A549 (cell line): ENCODE measurements around the gene TSPO. TPM values are rescaled to one million over a fixed set of nuclear protein-coding genes. Genes with fewer than 3 reads are reported as not detected.
A peak's percentile ranks its signal among the peaks of the same experiment; 100 is the strongest.

Experiments
- ATAC-seq, 2 experiments: fragments of 200-7000 bp in 1 of 2; fragments of >200 bp in 1 of 2; cut with Nextera tagmentation in 1 of 2; cut with Tn5 transposase in 1 of 2; 3 replicates each; pipeline versions ENCODE4 v1.8.0 to v1.9.1; 2018 to 2020; ENCODE audit warnings: mild to moderate bottlenecking in 1 of 2, moderate library complexity in 1 of 2
- CTCF ChIA-PET: fragments of 300-600 bp; sonication (Branson Sonifier 250); formaldehyde crosslinking; extraction: SDS; loops from one replicate; lab custom pipeline; 2021; ENCODE audit warnings: antibody characterized with exemption, inconsistent platforms; lab: Yijun Ruan, JAX
- POLR2A ChIA-PET: fragments of 350-600 bp; formaldehyde crosslinking; extraction: SDS; loops from one replicate; lab custom pipeline; 2021; ENCODE audit warnings: antibody characterized with exemption, inconsistent platforms; lab: Yijun Ruan, JAX
- DNase-seq, 2 experiments: peaks; one replicate each; pipeline versions ENCODE4 v3.0.0 to v3.0.0-alpha.2; 2011 to 2016; ENCODE audit warnings: low read depth in 1 of 2, low spot score in 1 of 2
- FAIRE-seq: peaks from 2 replicates; lab custom pipeline; 2011; peaks lifted over from hg19 to GRCh38; lab: Jason Lieb, UNC
- H3K27ac ChIP-seq, 2 experiments: fragments of >200 bp; sonication (Bioruptor Twin); formaldehyde crosslinking; 3 replicates each; pipeline ENCODE4 v1.5.1; 2016 to 2017
- H3K4me1 ChIP-seq: fragments of >200 bp; sonication (Bioruptor Twin); formaldehyde crosslinking; 3 replicates; pipeline ENCODE4 v1.6.1; 2016
- H3K4me2 ChIP-seq: fragments of >200 bp; sonication (Bioruptor Twin); formaldehyde crosslinking; 3 replicates; pipeline ENCODE4 v1.6.1; 2016
- H3K4me3 ChIP-seq: fragments of >200 bp; sonication (Bioruptor Twin); formaldehyde crosslinking; 3 replicates; pipeline ENCODE4 v1.5.1; 2016
- H3K9me3 ChIP-seq: fragments of >200 bp; sonication (Bioruptor Twin); formaldehyde crosslinking; 3 replicates; pipeline ENCODE4 v1.6.1; 2016
- CHD4 ChIP-seq: fragments of 200-600 bp; sonication (generic); IDR thresholded peaks from 2 replicates; pipeline ENCODE4 v1.6.1; 2016; ENCODE audit warnings: antibody characterized with exemption, mild to moderate bottlenecking, borderline replicate concordance
- EP300 ChIP-seq, 2 experiments: fragments of >200 bp; sonication (Bioruptor Twin); formaldehyde crosslinking; IDR thresholded peaks; 2 replicates in 1 of 2; 3 replicates in 1 of 2; pipeline ENCODE4 v1.6.1; 2016 to 2017
- FOSL2 ChIP-seq, 2 experiments: fragments of 450-650 bp in 1 of 2; fragments of >200 bp in 1 of 2; sonication (Bioruptor Twin) in 1 of 2; formaldehyde crosslinking; IDR thresholded peaks; 2 replicates each; pipeline versions ENCODE4 v1.5.0 to v1.6.1; 2016 to 2020; ENCODE audit warnings: mild to moderate bottlenecking in 1 of 2, moderate library complexity in 1 of 2
- GATA3 ChIP-seq: IDR thresholded peaks from 2 replicates; pipeline ENCODE4 v1.6.1; 2012; ENCODE audit warnings: borderline replicate concordance
- HOXA7 ChIP-seq: fragments of 250-450 bp; sonication (Bioruptor Pico); IDR thresholded peaks from 2 replicates; pipeline ENCODE4 v1.5.0; 2020; ENCODE audit warnings: mild to moderate bottlenecking, moderate library complexity
- HOXB5 ChIP-seq: fragments of 250-450 bp; sonication (Bioruptor Pico); IDR thresholded peaks from 2 replicates; pipeline ENCODE4 v1.5.0; 2020; ENCODE audit warnings: mild to moderate bottlenecking, moderate library complexity
- JUN ChIP-seq, 2 experiments: fragments of >200 bp; sonication (Bioruptor Twin); formaldehyde crosslinking; IDR thresholded peaks; 2 replicates in 1 of 2; 3 replicates in 1 of 2; pipeline ENCODE4 v1.6.1; 2016 to 2017
- KDM1A ChIP-seq: fragments of 200-600 bp; sonication (generic); IDR thresholded peaks from 2 replicates; pipeline ENCODE4 v1.6.1; 2016; ENCODE audit warnings: low read depth, mild to moderate bottlenecking
- MAFK ChIP-seq: fragments of 450-650 bp; IDR thresholded peaks from 2 replicates; pipeline ENCODE4 v1.6.1; 2014; ENCODE audit not compliant: partially characterized antibody
- MAZ ChIP-seq: fragments of 150-350 bp; IDR thresholded peaks from 2 replicates; pipeline ENCODE4 v1.6.1; 2014; ENCODE audit warnings: antibody characterized with exemption, low read depth, low read length, borderline replicate concordance
- MYC ChIP-seq: IDR thresholded peaks from 2 replicates; pipeline ENCODE4 v1.6.1; 2012; ENCODE audit warnings: mild to moderate bottlenecking, inconsistent platforms, low read length, improper control_type of control experiment, borderline replicate concordance
- PHF8 ChIP-seq: fragments of 200-600 bp; sonication (generic); IDR thresholded peaks from 2 replicates; pipeline ENCODE4 v1.6.1; 2016; ENCODE audit warnings: low read depth, mild to moderate bottlenecking, antibody characterized with exemption, moderate library complexity, borderline replicate concordance
- POLR2A ChIP-seq: IDR thresholded peaks from 2 replicates; pipeline ENCODE4 v1.6.1; 2012; ENCODE audit warnings: mild to moderate bottlenecking, low read length
- RFX5 ChIP-seq: fragments of 450-650 bp; IDR thresholded peaks from 2 replicates; pipeline ENCODE4 v1.7.1; 2014; ENCODE audit warnings: antibody characterized with exemption, mild to moderate bottlenecking, moderate library complexity
- RNF2 ChIP-seq: fragments of 200-600 bp; sonication (generic); IDR thresholded peaks from 2 replicates; pipeline ENCODE4 v1.6.1; 2016; ENCODE audit warnings: low read depth, mild to moderate bottlenecking, antibody characterized with exemption, moderate library complexity, borderline replicate concordance
- WGBS: methylation state at CpG from one replicate; pipeline ENCODE4 v1.1.6; 2017; ENCODE audit errors: missing lambda C conversion rate; 5-methylcytosine and 5-hydroxymethylcytosine counted together
- polyA plus RNA-seq, 4 experiments: library from polyadenylated mRNA; depleted of rRNA in 3 of 4; stranded (reverse); fragments of >200 nt; fragmentation: RNase III in 1 of 4; extraction: RNeasy Plus Mini Kit Qiagen cat#74134 plus additional on column Dnase treatment in 1 of 4; gene quantifications; 2 replicates in 3 of 4; 3 replicates in 1 of 4; pipeline ENCODE4 v1.2.3, GENCODE V29; 2011 to 2017
- TF ChIP-seq, protein P1 (sequence below): IDR thresholded peaks from 2 replicates; pipeline ENCODE4 v1.6.1; 2012
- TF ChIP-seq, protein P2 (sequence below): fragments of 200-600 bp; sonication (generic); IDR thresholded peaks from 2 replicates; pipeline ENCODE4 v1.6.1; 2016; ENCODE audit warnings: antibody characterized with exemption, mild to moderate bottlenecking, moderate library complexity
- TF ChIP-seq, protein P3 (sequence below): fragments of 450-650 bp; IDR thresholded peaks from 2 replicates; pipeline ENCODE4 v1.6.1; 2014; ENCODE audit warnings: antibody characterized with exemption
- TF ChIP-seq, protein P4 (sequence below): IDR thresholded peaks from 2 replicates; pipeline ENCODE4 v1.6.1; 2012; ENCODE audit warnings: low read depth, borderline replicate concordance
- TF ChIP-seq, protein P5 (sequence below): fragments of >200 bp; sonication (Bioruptor Twin); formaldehyde crosslinking; IDR thresholded peaks from 2 replicates; pipeline ENCODE4 v1.6.1; 2016
- TF ChIP-seq, protein P6 (sequence below): fragments of >200 bp; sonication (Bioruptor Twin); formaldehyde crosslinking; IDR thresholded peaks from 3 replicates; pipeline ENCODE4 v1.6.1; 2016
- TF ChIP-seq, protein P7 (sequence below): fragments of >200 bp; sonication (Bioruptor Twin); formaldehyde crosslinking; IDR thresholded peaks from 3 replicates; pipeline ENCODE4 v1.5.1; 2016

The TSPO gene
- polyA plus RNA-seq, 2 of the 4 experiments (the other 2 are of a cell fraction): 43.2 to 94.4 TPM

DNA sequence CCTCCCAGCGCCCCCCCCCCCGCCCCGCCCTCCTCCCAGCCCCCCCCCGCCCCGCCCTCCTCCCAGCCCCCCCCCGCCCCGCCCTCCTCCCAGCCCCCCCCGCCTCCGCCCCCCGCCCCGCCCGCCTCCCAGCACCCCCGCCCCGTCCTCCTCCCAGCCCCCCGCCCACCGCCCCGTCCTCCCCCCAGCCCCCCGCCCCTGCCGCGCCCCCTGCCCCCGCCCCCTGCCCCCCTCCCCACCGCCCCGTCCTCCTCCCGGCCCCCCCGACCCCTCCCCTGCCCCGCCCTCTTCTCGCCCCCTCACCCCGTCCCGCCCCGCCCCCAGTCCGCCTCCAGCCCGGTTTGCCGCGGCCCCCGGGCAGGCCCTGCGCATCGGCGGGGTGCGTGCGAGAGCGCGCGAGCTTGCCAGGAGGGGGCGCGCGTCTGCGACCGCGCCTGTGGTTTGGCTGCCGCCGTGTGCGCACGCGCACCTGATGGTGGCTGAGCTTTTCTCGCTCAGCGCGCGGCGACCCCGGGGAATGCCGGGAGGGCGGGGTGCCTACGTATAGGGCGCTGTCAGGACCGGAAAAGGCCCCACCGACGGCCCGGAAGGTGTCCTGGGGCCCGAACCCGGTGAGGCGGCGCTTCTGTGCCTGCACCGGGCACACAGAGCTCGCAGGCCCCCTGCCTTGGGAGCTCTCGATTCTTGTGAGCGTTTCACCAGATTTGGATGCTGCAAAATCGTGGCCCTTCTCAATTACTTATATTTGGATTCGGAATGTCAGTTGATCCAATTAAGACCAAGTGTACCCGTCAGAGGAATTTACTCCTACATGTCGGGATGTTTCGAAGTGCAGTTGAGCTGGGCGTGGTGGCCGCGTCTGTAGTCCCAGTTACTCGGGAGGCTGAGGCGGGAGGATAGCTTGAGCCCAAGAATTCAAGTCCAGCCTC is 36.1 kb downstream of the TSPO start:
- peak overlapping the region; percentile 97 for H3K4me3 ChIP-seq

DNA sequence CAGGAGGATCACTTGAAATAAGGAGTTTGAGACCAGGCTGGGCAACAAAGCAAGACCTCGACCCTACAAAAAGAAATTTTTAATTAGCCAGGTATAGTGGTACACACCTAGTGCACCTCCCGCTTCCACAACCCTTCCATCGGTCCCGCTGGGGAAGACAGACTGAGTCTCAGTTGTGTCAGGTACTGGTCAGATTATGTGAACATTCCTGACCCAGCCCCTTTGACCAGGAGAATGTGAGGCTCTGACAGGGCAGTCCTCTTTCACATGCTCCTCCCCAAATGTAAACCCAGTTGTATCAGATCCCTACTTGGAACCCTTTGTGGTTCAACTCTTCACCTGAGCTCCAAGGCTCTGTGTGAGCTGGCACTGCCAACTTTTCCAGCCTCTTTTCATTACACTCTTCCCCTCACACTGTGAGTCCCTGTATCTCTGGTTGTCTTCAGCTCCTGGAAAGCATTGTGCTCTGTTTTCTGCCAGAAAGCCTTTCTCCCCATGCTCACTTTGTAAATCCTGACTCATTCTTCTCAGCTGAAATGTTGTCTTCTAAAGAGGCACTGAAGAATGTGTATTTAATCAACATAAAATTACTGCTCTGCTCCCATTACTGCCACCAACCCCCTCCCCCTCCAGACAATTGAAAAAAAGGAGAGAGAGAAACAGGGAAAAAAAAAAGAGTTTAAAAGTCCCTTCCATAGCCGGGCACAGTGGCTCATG is 37.6 kb downstream of the TSPO start:
- DNase-seq (no peak), ATAC-seq (no peak), FAIRE-seq (no peak)
- H3K27ac ChIP-seq: no peak overlapping the region
- WGBS: 83% methylated on average over 5 of the region's 5 CpGs
- CTCF ChIA-PET: interaction anchor here (0.7 to 1.7 kb wide), 3 partner anchors 14 to 696 kb away, joined by 3 read pairs; no protein-coding TSS in a partner anchor
- H3K4me1 ChIP-seq: peaks cover 16% of the 10 kb centered on the region; the same call in 1 of the 3 replicates
- H3K4me2 ChIP-seq: no peak overlapping the region
- H3K9me3 ChIP-seq: no peaks in the 10 kb centered on the region
- no peak overlapping the region for H3K4me3 ChIP-seq
- POLR2A ChIA-PET: no interaction called here
- no peak for TF ChIP-seq RNF2
- TF ChIP-seq, protein P1, sequence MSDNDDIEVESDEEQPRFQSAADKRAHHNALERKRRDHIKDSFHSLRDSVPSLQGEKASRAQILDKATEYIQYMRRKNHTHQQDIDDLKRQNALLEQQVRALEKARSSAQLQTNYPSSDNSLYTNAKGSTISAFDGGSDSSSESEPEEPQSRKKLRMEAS: no peak
- TF ChIP-seq HOXA7 (CRISPR knock-in tag): no peak
- no peak for TF ChIP-seq MAZ
- no peak for TF ChIP-seq MAFK
- TF ChIP-seq, protein P2, sequence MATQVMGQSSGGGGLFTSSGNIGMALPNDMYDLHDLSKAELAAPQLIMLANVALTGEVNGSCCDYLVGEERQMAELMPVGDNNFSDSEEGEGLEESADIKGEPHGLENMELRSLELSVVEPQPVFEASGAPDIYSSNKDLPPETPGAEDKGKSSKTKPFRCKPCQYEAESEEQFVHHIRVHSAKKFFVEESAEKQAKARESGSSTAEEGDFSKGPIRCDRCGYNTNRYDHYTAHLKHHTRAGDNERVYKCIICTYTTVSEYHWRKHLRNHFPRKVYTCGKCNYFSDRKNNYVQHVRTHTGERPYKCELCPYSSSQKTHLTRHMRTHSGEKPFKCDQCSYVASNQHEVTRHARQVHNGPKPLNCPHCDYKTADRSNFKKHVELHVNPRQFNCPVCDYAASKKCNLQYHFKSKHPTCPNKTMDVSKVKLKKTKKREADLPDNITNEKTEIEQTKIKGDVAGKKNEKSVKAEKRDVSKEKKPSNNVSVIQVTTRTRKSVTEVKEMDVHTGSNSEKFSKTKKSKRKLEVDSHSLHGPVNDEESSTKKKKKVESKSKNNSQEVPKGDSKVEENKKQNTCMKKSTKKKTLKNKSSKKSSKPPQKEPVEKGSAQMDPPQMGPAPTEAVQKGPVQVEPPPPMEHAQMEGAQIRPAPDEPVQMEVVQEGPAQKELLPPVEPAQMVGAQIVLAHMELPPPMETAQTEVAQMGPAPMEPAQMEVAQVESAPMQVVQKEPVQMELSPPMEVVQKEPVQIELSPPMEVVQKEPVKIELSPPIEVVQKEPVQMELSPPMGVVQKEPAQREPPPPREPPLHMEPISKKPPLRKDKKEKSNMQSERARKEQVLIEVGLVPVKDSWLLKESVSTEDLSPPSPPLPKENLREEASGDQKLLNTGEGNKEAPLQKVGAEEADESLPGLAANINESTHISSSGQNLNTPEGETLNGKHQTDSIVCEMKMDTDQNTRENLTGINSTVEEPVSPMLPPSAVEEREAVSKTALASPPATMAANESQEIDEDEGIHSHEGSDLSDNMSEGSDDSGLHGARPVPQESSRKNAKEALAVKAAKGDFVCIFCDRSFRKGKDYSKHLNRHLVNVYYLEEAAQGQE: no peak
- TF ChIP-seq FOSL2 (IDR thresholded peaks at IDR 0.05): no peak
- TF ChIP-seq FOSL2 (CRISPR knock-in tag; IDR thresholded peaks at IDR 0.05): no peak
- no peak for TF ChIP-seq HOXB5 (CRISPR knock-in tag)
- TF ChIP-seq CHD4: no peak

More for the DNA sequence above, 36.1 kb downstream of the TSPO start:
- DNase-seq (peak; percentile 88 to 94), FAIRE-seq (no peak), ATAC-seq (peak; percentile 94 to 97)
- H3K27ac ChIP-seq: peak overlapping the region; percentile 80 to 100
- TF ChIP-seq HOXA7 (CRISPR knock-in tag) (no peak), PHF8 (peak; percentile 77; the same call in 1 of the 2 replicates), RFX5 (no peak), MYC (peak; percentile 77; the same call in 1 of the 2 replicates), KDM1A (no peak), JUN (IDR thresholded peaks at IDR 0.05) (peak in 1 of 2 experiments; percentile 58; a peak in 3 of 5 replicates), GATA3 (no peak), POLR2A (peak; percentile 84), EP300 (IDR thresholded peaks at IDR 0.05) (no peak), MAFK (no peak)
- TF ChIP-seq, protein P3, sequence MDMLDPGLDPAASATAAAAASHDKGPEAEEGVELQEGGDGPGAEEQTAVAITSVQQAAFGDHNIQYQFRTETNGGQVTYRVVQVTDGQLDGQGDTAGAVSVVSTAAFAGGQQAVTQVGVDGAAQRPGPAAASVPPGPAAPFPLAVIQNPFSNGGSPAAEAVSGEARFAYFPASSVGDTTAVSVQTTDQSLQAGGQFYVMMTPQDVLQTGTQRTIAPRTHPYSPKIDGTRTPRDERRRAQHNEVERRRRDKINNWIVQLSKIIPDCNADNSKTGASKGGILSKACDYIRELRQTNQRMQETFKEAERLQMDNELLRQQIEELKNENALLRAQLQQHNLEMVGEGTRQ: no peak
- TF ChIP-seq, protein P4, sequence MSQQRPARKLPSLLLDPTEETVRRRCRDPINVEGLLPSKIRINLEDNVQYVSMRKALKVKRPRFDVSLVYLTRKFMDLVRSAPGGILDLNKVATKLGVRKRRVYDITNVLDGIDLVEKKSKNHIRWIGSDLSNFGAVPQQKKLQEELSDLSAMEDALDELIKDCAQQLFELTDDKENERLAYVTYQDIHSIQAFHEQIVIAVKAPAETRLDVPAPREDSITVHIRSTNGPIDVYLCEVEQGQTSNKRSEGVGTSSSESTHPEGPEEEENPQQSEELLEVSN: 0 out of 2 replicates have a peak, but pooled peaks have one; percentile 16
- TF ChIP-seq, protein P5, sequence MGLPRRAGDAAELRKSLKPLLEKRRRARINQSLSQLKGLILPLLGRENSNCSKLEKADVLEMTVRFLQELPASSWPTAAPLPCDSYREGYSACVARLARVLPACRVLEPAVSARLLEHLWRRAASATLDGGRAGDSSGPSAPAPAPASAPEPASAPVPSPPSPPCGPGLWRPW: no peak
- TF ChIP-seq, protein P6, sequence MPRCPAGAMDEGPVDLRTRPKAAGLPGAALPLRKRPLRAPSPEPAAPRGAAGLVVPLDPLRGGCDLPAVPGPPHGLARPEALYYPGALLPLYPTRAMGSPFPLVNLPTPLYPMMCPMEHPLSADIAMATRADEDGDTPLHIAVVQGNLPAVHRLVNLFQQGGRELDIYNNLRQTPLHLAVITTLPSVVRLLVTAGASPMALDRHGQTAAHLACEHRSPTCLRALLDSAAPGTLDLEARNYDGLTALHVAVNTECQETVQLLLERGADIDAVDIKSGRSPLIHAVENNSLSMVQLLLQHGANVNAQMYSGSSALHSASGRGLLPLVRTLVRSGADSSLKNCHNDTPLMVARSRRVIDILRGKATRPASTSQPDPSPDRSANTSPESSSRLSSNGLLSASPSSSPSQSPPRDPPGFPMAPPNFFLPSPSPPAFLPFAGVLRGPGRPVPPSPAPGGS: peak; percentile 80; the same call in 2 of the 3 replicates
- TF ChIP-seq, protein P1: peak; percentile 67
- TF ChIP-seq, protein P7, sequence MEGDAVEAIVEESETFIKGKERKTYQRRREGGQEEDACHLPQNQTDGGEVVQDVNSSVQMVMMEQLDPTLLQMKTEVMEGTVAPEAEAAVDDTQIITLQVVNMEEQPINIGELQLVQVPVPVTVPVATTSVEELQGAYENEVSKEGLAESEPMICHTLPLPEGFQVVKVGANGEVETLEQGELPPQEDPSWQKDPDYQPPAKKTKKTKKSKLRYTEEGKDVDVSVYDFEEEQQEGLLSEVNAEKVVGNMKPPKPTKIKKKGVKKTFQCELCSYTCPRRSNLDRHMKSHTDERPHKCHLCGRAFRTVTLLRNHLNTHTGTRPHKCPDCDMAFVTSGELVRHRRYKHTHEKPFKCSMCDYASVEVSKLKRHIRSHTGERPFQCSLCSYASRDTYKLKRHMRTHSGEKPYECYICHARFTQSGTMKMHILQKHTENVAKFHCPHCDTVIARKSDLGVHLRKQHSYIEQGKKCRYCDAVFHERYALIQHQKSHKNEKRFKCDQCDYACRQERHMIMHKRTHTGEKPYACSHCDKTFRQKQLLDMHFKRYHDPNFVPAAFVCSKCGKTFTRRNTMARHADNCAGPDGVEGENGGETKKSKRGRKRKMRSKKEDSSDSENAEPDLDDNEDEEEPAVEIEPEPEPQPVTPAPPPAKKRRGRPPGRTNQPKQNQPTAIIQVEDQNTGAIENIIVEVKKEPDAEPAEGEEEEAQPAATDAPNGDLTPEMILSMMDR: peak; percentile 50
- peak overlapping the region; percentile 56 for H3K4me2 ChIP-seq
- CTCF ChIA-PET: interaction anchor here (0.6 to 1.9 kb wide), 12 partner anchors 8 to 698 kb away, joined by 3 to 10 read pairs (median 3); no protein-coding TSS in a partner anchor
- POLR2A ChIA-PET: interaction anchor here (0.5 to 1.2 kb wide), 7 partner anchors 8 to 698 kb away, joined by 3 to 12 read pairs (median 3); no protein-coding TSS in a partner anchor
- H3K4me1 ChIP-seq: peaks cover 16% of the 10 kb centered on the region; the same call in 1 of the 3 replicates
- WGBS: 1% methylated on average over 12 of the region's 86 CpGs
- H3K9me3 ChIP-seq: no peaks in the 10 kb centered on the region
